Activated T-cell treated with anti-CD3 and anti-CD28 coated beads, Interleukin-2, amount 50 U/mL, for 1 hour (primary cell): ENCODE measurements around the gene TOPORS.
"Not testable (repeated sequence)": the region's sequence is repeated elsewhere in the genome, so short reads cannot be mapped to it uniquely, and the experiment has no call there.

Experiments used
- DNase-seq: peaks from one replicate; pipeline ENCODE4 v3.0.0-alpha.2; 2020

The TOPORS gene

DNA sequence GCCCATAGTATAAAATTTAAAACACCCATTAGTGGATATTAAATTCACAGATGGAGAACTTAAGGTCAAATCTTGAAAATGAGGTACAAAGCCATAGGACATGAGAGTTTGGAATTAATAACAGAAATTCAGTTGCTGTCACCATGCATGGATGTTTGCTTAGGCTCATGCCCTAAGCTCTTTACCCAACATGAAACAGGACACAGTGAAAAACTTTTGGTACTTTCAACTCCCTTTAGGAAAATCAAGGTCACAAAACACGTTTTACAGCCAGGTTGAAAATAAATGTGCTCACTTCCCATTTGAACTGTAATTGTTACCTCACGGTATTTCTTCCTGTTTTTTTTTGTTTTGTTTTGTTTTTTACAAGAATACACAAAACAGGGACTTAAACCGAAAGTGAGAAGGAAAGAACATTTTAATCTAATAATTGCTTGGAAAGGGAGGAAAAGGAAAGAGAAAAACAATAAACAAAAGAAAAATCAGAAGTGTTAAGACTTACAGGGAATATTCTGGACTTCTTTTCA, 6.1 kb upstream of the TOPORS start:
- no peak for DNase-seq

- DNase-seq: no peak
Observed at GRCh38 chr9:32554591-32554990, 2.2 kb upstream of the TOPORS start.

GRCh38 chr9:32554107-32554506, 1.7 kb upstream of the TOPORS start:
- no peak for DNase-seq

- peak; percentile 58 for DNase-seq
Observed at GRCh38 chr9:32551276-32552051, 922 bp downstream of the TOPORS start.

DNA sequence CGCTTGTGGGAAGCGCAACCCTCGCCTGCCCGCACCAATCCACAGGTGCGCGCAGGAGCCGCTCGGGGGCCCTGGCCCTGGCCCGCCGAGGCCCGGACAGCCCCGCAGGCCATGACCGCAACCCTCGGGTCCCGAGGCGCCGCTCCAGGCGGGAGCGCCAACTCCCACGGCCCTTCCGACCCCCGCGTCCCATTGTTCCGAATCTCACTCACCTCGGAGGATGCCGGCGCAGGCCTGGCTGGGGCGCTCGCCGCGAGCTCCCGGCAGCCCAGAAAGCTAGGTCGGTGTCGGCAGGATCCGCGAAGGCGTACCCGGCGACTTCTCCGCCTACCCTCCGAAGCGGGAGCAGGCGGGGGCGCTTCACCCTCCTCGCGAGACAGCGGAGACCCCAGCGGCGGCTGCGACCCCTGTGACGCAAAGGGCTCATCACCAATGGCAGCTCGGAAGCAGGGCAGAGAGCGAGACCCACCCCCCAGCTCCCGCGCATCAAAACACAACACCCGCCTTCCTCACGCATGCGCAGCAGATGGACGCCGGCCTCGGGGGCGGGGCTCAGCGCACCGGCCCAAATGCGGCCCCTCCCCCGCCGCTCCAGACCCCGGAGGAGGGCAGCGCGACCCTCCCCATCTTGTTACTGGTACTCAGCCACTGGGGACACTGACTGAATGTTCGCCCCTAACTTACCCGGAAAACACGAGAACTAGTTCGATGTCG, 1.7 kb downstream of the TOPORS start:
- DNase-seq: peak; percentile 95

DNA sequence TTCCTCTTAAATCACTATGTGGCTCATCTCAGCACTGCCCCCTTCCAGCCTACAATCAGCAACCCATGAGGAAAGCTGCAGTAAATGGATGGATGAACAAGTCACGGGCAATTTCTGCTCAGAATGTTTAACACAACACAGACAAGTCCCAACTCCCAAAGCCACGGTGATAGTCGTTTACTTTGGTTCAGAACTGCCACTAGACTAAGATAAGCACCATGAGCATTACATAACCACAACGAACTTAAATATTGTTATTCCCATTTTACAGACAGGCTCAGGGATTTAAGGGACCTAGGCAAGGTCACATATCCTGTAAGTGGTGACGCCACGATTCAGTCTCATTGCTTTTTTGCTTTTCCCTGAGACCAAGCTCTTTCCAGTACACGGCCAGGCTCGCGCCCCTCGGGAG, 2.2 kb downstream of the TOPORS start:
- no peak for DNase-seq

- DNase-seq: not testable (repeated sequence)
Observed at GRCh38 chr9:32548213-32548612, 4.2 kb downstream of the TOPORS start.

- DNase-seq: no peak
Observed at GRCh38 chr9:32545884-32546283, 6.5 kb downstream of the TOPORS start.

- DNase-seq: no peak
Observed at GRCh38 chr9:32543047-32543446, 9.3 kb downstream of the TOPORS start.

- no peak for DNase-seq
Observed at GRCh38 chr9:32533816-32534215, 18.6 kb downstream of the TOPORS start.

DNA sequence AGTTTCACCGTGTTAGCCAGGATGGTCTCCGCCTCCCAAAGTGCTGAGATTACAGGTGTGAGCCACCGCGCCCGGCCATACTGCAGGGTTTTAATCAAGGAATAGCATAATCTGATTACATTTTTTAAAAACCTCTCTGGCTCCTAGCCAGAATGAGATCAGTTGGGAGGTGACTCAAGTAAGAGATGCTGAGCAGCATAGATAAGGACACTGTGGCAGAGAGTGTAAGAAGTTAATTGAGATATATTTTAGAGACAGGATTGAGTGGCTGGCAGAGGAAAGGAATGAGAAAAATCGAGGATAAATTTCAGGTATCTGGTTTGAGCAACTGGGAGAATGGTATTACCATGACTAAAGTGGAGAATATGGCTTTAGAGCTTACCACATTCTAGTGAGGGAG, 19.1 kb downstream of the TOPORS start:
- DNase-seq: no peak

DNA sequence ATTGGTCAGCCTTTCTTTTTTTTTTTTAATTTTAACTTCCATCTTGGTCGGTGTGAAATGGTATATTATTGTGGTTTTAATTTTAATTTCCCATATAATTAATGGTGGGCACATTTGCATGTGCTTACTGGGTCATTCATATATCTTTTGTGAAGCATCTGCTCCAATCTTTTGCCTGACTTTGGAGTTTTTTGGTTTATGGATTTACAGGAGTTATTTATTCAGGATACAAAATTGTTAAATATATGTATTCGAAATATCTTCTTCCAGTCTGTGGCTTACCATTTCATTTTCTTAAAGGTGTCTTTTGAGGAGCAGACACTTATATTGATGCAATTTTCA, 25.7 kb downstream of the TOPORS start:
- DNase-seq: no peak

GRCh38 chr9:32526041-32526706, 26.2 kb downstream of the TOPORS start, which contains the start of gene RIGI:
TSS of gene RIGI (minus strand) at chr9:32526196. CDS start at chr9:32526166, 30 bp downstream.
- peak; percentile 80 for DNase-seq

DNA sequence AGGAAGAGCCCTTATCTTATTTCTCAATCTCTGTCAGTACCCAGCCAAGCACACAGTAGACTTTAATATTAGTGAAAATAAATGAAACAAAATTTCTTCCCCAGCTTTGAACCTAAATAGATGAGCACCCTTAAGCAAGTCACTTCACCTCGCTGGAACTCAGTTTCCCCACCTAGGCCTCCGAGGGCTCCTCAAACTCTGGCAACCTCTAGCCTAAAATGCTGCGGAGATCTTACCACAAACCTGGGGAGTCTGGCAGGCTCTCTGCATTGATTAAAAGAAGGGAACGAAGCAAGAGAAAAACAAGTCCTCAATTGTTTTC, 26.7 kb downstream of the TOPORS start:
- DNase-seq: no peak

DNA sequence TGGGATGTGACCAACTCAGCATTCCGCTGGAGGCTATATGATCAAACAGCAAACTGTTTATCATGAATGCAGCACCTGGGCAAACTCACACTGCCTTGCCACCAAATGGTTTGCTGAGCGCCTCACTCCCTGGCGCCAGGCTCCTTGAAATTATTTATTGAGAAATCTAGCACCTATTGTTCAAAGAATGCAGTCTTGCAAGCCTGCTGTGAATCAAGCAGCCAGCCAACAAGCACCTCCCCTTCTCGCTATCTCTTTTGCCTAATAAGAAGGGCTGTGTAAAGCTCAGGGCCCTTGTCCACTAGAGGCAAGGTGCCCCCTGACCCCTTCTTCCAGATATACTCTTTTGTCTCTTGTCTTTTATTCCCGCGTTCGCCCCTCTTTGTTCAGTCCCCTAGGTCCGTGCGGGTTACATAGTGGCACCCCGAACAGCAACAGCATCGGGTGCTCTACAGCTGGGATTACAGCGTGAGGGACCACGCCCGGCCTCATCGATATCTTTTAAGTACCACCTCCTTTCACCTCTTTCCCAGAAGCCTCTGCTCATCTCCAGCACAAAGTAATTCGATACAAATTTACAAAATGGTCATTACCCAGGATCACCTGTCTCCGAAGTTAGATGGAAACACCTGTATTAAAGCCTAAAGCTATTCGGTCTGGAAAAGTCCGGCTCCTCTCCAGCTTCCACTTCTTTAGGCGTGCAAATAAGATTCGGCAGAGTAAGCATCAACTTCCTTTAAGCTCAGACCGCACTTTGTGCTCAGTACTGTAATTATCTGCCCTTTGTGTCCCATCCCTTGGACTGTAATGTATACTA, 27.3 kb downstream of the TOPORS start:
- peak; percentile 32 for DNase-seq

DNA sequence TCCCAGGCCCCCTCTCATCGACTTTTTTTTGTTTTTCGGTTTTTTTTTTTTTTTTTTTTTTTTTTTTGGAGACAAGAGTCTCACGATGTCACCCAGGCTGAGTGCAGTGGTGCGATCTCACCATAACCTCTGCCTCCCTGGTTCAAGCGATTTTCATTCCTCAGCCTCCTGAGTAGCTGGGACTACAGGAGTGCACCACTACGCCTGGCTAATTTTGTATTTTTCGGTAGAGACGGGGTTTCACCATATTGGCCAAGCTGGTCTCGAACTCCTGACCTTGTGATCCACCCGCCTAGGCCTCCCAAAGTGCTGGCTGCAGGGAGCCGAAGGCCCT, 27.9 kb downstream of the TOPORS start:
- not testable (repeated sequence) for DNase-seq

DNA sequence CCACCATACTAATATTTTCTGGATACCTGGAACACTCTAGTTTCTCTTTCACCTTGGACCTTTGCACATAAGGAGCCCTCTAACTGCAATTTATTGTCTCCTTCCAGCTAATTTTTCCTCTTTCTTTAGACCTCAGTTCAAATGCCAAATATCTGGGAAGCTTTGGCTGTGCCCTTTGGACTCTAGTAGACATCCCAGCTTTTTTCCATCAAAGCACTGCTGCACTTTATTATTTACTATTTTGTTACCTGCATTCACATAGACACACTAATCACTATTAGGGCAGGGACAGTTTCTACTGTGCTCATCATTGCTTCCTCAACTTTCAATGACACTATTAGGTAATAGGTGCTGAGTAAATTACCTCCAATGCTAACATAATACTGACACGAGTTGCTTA, 28.5 kb downstream of the TOPORS start:
- DNase-seq: no peak

DNA sequence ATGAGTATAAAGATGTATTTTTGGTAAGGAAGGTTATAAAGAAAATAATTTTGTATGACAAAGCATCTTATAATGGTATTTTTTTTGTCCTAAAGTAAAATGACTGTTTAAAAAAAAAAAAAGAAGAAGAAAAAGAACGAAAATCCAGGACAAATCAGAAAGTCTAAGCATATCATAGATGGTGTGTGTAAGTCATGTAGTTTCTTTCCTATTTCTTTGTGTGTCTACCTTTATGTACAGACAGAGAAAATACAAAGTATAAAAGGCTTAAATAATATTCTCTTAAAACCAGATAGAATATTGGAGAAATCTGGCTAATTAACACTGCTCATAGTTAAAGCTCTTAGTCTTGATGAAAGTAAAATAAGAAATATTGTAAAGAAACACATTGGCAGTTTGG, 34.1 kb downstream of the TOPORS start:
- DNase-seq: no peak

- DNase-seq: no peak
Observed at GRCh38 chr9:32516241-32516640, 36.1 kb downstream of the TOPORS start.

DNA sequence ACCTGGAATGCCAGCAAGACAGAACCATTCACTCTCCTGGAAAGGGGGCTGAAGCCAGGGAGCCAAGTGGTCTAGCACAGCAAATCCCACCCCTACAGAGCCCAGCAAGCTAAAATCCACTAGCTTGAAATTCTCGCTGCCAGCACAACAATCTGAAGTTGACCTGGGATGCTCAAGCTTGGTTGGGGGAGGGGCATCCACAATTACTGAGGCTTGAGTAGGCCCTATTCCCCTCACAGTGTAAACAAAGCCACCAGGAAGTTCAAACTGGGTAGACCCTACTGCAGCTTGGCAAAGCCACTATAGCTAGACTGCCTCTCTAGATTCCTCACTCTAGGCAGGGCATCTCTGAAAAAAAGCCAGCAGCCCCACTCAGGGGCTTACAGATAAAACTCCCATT, 43.7 kb downstream of the TOPORS start:
- DNase-seq: no peak

DNA sequence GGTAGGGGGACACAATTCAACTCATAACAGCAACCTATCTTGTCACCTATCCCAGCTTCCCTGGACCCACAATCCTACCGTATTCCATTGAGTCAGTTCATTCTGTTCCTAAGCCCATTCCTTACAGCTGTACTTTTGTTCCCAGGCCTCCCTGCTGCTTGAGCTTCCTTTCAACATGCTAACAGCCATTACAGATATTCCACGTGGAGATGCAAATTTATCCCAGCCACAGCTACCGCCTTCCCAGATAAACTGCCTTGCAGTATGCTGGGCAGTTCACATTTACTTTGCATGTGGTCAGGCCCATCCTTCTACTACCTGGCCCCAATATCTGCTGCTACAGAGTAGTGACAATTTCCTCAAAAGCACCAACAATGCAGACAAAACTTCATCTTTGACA, 49.4 kb downstream of the TOPORS start:
- no peak for DNase-seq

DNA sequence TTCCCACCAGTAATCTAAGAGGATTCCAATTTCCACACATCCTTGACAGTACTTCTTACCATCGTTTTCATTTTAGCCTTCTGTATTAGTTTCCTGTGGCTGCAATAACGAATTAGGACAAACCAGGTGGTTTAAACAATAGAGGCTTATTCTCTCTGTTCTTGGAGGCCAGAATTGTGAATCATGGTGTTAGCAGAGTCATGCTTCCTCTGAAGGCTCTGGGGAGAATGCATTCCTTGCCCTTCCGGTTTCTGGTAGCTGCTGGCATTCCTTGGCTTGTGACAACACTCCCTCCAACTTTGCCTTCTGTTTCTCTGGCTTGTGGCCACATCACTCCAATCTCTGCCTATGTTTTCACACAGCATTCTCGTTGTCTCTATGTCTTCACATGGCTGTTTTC, 49.9 kb downstream of the TOPORS start:
- no peak for DNase-seq

- no peak for DNase-seq
Observed at GRCh38 chr9:32501868-32502267, 50.5 kb downstream of the TOPORS start.
